ENCODE measurements around the gene LAMA3. TPM values are rescaled to one million over a fixed set of nuclear protein-coding genes. Genes with fewer than 3 reads are reported as not detected.

The LAMA3 gene
- total and polyA plus RNA-seq, 10 of the 15 experiments (the other 5 are each of a cell fraction or from before 2014, with no cell fraction given): 0.37 to 6.5 (median 5.4) TPM

GRCh38 chr18:23861805-23862470 lies 172.7 kb downstream of the LAMA3 start:
- Histone ChIP-seq H3K27ac (ENCODE audit: control insufficient read depth, insufficient read depth) (peak overlapping the region; percentile 15; the same call in 1 of the 2 replicates), H3K27me3 (replicated peaks in 1 of 2; ENCODE audit: control insufficient read depth in 2 of 2, insufficient read depth in 2 of 2, low read length in 1 of 2) (no peaks in the 10 kb centered on the region), H3K79me2 (ENCODE audit: control insufficient read depth, insufficient read depth, low read length) (no peaks in the 10 kb centered on the region), H3K4me3 (no peak overlapping the region), H3K4me1 (ENCODE audit: control insufficient read depth, insufficient read depth, low read length) (peaks cover 13% of the 10 kb centered on the region), H2AFZ (ENCODE audit: control insufficient read depth, low read depth, low read length) (peak overlapping the region; percentile 34; the same call in 1 of the 2 replicates), H3K36me3 (ENCODE audit: control insufficient read depth in 2 of 2, insufficient read depth in 2 of 2, low read length in 1 of 2) (no peaks in the 10 kb centered on the region), H3K9ac (ENCODE audit: control insufficient read depth, insufficient read depth, low read length) (no peak overlapping the region), H3K9me3 (replicated peaks; ENCODE audit: control insufficient read depth, insufficient read depth, low read length) (no peaks in the 10 kb centered on the region; the same call in 1 of the 3 replicates), H3K4me2 (ENCODE audit: control insufficient read depth, insufficient read depth) (peak overlapping the region; percentile 38; the same call in 1 of the 2 replicates), H4K20me1 (ENCODE audit: control insufficient read depth, insufficient read depth) (no peaks in the 10 kb centered on the region)
- WGBS (ENCODE audit: insufficient coverage, insufficient replicate concordance, low lambda C conversion rate, missing lambda C conversion rate): 28% methylated on average over 6 of the region's 6 CpGs
- CTCF ChIA-PET: interaction anchor here (0.6 to 1.5 kb wide), 4 partner anchors 11 to 1198 kb away, joined by 3 to 4 read pairs (median 3); no protein-coding TSS in a partner anchor
- ATAC-seq (no peak), DNase-seq (ENCODE audit: low read depth, low spot score) (no peak), FAIRE-seq (no peak)
- intact Hi-C loops (cut with micrococcal nuclease; ENCODE audit: unreplicated experiment) (no loop called here), in situ Hi-C loops (cut with MboI) (no loop called here)
- BruUV-seq (replicated peaks): no TSS peak
- TF ChIP-seq POLR2A (IDR thresholded peaks at IDR 0.05; ENCODE audit: low read depth, low read length) (no peak), BRCA1 (IDR thresholded peaks at IDR 0.05; ENCODE audit: low read depth, low read length) (no peak), EGR1 (IDR thresholded peaks at IDR 0.05; ENCODE audit: borderline replicate concordance in 1 of 2, low read depth in 2 of 2, low read length in 2 of 2) (no peak), ZZZ3 (IDR thresholded peaks at IDR 0.05; ENCODE audit: control insufficient read depth, insufficient read length, low read depth) (no peak), TCF7 (IDR thresholded peaks at IDR 0.05; ENCODE audit: borderline replicate concordance) (no peak)
- POLR2A ChIA-PET: interaction anchor here (0.5 kb wide), 1 partner anchor 1182 kb away, joined by 3 read pairs; no protein-coding TSS in a partner anchor
- SMC1A ChIA-PET (ENCODE audit: uncharacterized antibody, unreplicated experiment): interaction anchor here (1.4 to 1.5 kb wide), 3 partner anchors 22 to 37 kb away, joined by 3 to 5 read pairs (median 4); no protein-coding TSS in a partner anchor
- RAD21 ChIA-PET (ENCODE audit: unreplicated experiment): no interaction called here

GRCh38 chr18:23864624-23865023 lies 175.4 kb downstream of the LAMA3 start:
- no peak overlapping the region for H3K27ac ChIP-seq (ENCODE audit: control insufficient read depth, insufficient read depth)
- in situ Hi-C loops (cut with MboI): no loop called here
- CTCF ChIA-PET: interaction anchor here (0.7 kb wide), 1 partner anchor 324 kb away, joined by 3 read pairs; no protein-coding TSS in a partner anchor
- H3K79me2 ChIP-seq (ENCODE audit: control insufficient read depth, insufficient read depth, low read length): no peaks in the 10 kb centered on the region
- intact Hi-C loops (cut with micrococcal nuclease; ENCODE audit: unreplicated experiment): no loop called here
- no peaks in the 10 kb centered on the region for H3K36me3 ChIP-seq (ENCODE audit: control insufficient read depth in 2 of 2, insufficient read depth in 2 of 2, low read length in 1 of 2)
- RAD21 ChIA-PET (ENCODE audit: unreplicated experiment): no interaction called here
- no peak for FAIRE-seq
- SMC1A ChIA-PET (ENCODE audit: uncharacterized antibody, unreplicated experiment): no interaction called here
- peak; percentile 59 for ATAC-seq
- WGBS (ENCODE audit: insufficient coverage, insufficient replicate concordance, low lambda C conversion rate, missing lambda C conversion rate): 34% methylated on average over 4 of the region's 4 CpGs
- peaks cover 17% of the 10 kb centered on the region for H3K4me1 ChIP-seq (ENCODE audit: control insufficient read depth, insufficient read depth, low read length)
- H4K20me1 ChIP-seq (ENCODE audit: control insufficient read depth, insufficient read depth): no peaks in the 10 kb centered on the region
- no peak for TF ChIP-seq JUNB (IDR thresholded peaks at IDR 0.05)
- TF ChIP-seq EED (IDR thresholded peaks at IDR 0.05; ENCODE audit: low read depth): peak; percentile 41; the same call in 1 of the 2 replicates
- peak; percentile 85; the same call in 1 of the 2 replicates for TF ChIP-seq PAX5 (IDR thresholded peaks at IDR 0.05; ENCODE audit: borderline replicate concordance, low read depth, low read length)
- TF ChIP-seq RUNX3 (IDR thresholded peaks at IDR 0.05; ENCODE audit: low read length): peak; percentile 40; the same call in 1 of the 2 replicates
- no peak for TF ChIP-seq ASH2L (IDR thresholded peaks at IDR 0.05; ENCODE audit: borderline replicate concordance, low read depth)
- TF ChIP-seq MEF2A (IDR thresholded peaks at IDR 0.05; ENCODE audit: insufficient read depth, low read depth, low read length): 0 out of 2 replicates have a peak, but pooled peaks have one; percentile 17
- no TSS peak for BruUV-seq (replicated peaks)
- no peaks in the 10 kb centered on the region; the same call in 1 of the 3 replicates for H3K9me3 ChIP-seq (replicated peaks; ENCODE audit: control insufficient read depth, insufficient read depth, low read length)
- H3K9ac ChIP-seq (ENCODE audit: control insufficient read depth, insufficient read depth, low read length): no peak overlapping the region
- no peak overlapping the region for H2AFZ ChIP-seq (ENCODE audit: control insufficient read depth, low read depth, low read length)
- peak overlapping the region; percentile 61; the same call in 1 of the 2 replicates for H3K4me2 ChIP-seq (ENCODE audit: control insufficient read depth, insufficient read depth)
- no peak for DNase-seq (ENCODE audit: low read depth, low spot score)
- H3K27me3 ChIP-seq (replicated peaks in 1 of 2; ENCODE audit: control insufficient read depth in 2 of 2, insufficient read depth in 2 of 2, low read length in 1 of 2): no peaks in the 10 kb centered on the region
- H3K4me3 ChIP-seq: no peak overlapping the region
- POLR2A ChIA-PET: no interaction called here

Data from GM12878 (cell line).